Measurements from ENCODE around the gene CHAF1B. TPM values are rescaled to one million over a fixed set of nuclear protein-coding genes. Genes with fewer than 3 reads are reported as not detected.

The CHAF1B gene
- total RNA-seq, 1 donor from 2014 or later, result 2.5 TPM

GRCh38 chr21:36422279-36423098, 37.3 kb downstream of the CHAF1B start:
- intact Hi-C loops (cut with DNase I), result no loop called here
- DNase-seq (ENCODE audit: low spot score) (peak; percentile 57), ATAC-seq (peak; percentile 13)

DNA sequence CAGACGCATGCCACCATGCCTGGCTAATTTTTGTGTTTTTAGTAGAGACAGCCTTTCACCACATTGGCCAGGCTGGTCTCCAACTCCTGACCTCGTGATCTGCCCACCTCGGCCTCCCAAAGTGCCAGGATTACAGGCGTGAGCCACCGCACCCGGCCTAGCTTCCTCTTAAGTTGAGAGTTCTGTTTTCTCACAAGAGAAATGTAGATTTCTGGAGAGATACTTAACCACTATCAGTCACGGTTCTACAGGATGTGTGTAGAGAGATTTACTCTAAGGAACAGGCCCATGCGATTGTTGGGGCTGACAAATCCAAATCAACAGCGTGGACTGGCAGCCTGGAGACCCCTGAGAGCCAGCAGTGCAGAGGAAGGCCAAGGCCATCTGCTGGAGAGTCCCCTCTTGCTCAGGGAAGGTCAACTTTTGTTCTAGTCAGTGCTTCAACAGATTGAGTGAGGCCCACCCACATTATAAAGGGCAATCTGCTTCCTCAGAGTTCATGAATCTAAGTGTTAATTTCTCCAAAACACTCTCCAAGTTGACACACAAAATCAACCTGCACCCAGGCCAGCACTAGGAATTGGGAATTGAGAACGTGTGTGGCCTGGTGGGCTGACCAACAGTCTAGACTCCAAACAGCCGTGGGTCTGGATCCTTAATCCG, 38.7 kb downstream of the CHAF1B start:
- intact Hi-C loops (cut with DNase I), result no loop called here
- peak; percentile 27 for DNase-seq (ENCODE audit: low spot score)
- ATAC-seq, result no peak

DNA sequence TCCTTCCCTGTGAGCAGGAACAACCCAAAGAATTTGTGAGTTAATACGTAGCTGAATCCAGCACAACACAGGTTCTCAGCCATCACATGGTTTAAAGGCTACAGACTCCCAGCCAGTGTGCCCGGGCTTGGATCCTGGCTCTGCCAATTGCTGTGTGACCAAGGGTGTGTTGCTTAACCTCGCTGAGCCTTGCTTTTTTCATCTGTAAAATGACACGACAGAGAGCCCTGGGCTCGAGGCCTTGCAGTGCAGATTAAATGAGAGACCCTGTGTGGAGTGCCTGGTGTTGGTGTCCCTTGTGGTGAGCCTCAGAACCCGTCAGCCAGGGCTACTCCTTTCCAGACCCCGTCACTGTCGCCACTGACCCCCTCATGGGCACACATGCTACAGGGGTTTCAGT, 39.4 kb downstream of the CHAF1B start:
- ATAC-seq (no peak), DNase-seq (ENCODE audit: low spot score) (peak; percentile 31)
- intact Hi-C loops (cut with DNase I), result no loop called here

DNA sequence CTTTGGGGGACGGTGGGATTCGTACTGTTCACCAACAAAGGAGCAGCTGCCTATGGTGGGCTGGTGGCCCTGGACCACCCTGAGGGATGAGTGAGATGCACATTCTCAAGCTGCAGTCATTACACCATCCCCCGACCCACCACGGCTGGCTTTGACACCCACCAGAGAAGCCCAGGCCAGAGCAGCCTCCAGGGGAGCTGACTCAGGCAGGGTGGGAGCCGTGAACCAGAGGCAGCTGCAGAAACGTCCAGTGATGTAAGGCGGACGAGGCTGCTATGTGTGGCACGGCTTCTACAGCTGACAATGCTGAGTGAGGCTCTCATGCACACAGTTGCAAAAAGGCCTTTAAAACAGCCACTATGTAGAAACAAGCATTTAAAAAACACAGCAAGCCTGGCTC, 40.1 kb downstream of the CHAF1B start:
- intact Hi-C loops (cut with DNase I), result no loop called here
- no peak for ATAC-seq
- peak; percentile 38 for DNase-seq (ENCODE audit: low spot score)

DNA sequence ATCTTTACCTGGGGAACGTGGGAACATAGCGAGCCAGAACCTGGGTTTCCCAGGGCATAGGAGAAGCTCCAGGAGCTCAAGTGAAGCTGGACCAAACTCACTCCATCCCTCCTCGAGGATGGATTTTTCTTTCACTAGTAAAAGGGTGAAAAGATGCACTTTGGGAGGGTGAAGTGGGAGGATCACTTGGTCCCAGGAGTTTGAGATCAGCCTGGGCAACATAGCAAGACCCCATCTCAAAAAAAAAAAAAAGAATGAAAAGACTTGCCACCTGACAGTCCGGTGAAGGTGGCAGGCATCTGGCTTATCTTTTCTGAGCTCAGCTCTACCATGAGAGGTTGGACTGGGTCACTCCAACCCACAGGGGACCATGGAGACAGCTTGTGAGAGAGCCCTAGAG, 42.3 kb downstream of the CHAF1B start:
- no peak for ATAC-seq
- intact Hi-C loops (cut with DNase I), result no loop called here
- no peak for DNase-seq (ENCODE audit: low spot score)

GRCh38 chr21:36428761-36429432, 43.7 kb downstream of the CHAF1B start:
- intact Hi-C loops (cut with DNase I), result no loop called here
- no peak for ATAC-seq
- peak; percentile 49 for DNase-seq (ENCODE audit: low spot score)

DNA sequence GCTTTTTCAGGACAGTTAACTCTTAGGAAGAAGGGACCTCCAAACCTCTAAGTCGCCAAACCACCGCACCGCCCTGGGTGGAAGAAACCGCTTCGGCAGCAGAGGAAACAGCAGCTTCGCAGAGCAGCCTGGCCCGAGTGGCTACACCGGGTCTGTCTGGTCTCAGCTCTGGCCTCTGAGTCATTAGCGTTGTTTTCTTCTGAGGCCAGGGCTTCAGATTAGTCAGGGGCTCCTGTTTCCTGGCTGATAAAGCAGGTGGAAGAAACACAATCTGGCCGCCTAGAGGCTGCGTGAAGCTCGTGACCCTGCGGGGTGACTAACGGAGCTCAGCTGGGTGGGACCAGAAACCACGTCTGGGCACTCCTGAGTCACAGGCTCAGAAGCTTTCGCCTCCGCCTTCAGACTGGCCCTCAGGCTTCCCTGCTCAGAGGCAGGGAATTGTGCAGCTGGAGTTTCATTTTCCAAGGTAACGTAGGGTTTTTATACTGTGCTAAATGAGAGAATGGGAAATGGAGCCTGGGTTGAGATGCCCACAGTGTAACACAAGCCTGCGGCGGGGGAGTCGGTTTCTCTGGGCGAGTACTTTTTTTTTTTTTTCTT, 44.9 kb downstream of the CHAF1B start:
- DNase-seq (ENCODE audit: low spot score) (peak; percentile 71), ATAC-seq (peak; percentile 93)
- intact Hi-C loops (cut with DNase I), result no loop called here

- ATAC-seq (no peak), DNase-seq (ENCODE audit: low spot score) (peak; percentile 30)
- intact Hi-C loops (cut with DNase I), result no loop called here
Measured at GRCh38 chr21:36430841-36431240, 45.6 kb downstream of the CHAF1B start.

GRCh38 chr21:36431252-36431651, 46.1 kb downstream of the CHAF1B start:
- DNase-seq (ENCODE audit: low spot score) (no peak), ATAC-seq (no peak)
- intact Hi-C loops (cut with DNase I), result no loop called here

GRCh38 chr21:36433059-36433709, 48.0 kb downstream of the CHAF1B start:
- intact Hi-C loops (cut with DNase I), result no loop called here
- ATAC-seq (no peak), DNase-seq (ENCODE audit: low spot score) (no peak)

- intact Hi-C loops (cut with DNase I), result no loop called here
- ATAC-seq, result no peak
- DNase-seq (ENCODE audit: low spot score), result no peak
Measured at GRCh38 chr21:36434144-36434543, 49.0 kb downstream of the CHAF1B start.

DNA sequence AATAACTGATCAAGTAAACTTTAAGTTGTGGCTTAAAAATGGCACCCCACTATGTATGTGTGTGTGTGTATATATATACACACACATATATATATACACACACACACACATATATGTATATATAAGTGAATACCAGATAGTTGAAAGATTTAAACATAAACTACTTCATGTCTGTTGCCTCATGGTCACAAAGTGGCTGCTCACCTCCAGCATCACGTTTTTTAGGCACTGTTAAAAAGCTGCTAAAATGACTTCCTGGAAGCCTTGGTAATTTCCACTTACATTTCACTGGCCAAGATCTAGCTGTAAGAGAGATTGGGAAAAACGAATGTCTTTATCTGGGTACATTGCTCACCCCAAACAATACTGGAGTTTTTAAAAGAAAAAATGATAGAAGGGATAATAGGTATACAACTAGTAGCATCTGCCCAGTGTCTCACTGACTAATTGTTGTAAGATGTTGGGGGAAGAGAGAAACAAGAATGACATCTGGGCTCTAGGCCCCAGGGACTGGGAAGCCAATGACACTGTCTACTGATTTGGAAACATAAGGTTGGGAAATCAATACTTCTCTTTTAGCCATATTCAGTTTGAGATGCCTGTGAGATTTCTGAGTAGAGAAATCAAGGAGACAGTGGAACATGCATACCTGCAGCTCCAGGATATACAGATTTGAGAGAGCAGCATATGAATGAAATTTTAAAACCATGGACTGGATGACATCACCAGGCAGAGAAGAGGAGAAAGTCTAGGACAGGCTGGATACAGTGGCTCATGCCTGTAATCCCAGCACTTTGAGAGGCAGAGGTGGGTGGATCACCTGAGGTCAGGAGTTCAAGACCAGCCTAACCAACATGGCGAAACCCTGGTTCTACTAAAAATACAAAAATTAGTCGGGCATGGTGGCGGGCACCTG, 51.9 kb downstream of the CHAF1B start:
- DNase-seq (ENCODE audit: low spot score) (no peak), ATAC-seq (no peak)
- intact Hi-C loops (cut with DNase I), result no loop called here

GRCh38 chr21:36437745-36438128, 52.5 kb downstream of the CHAF1B start:
- DNase-seq (ENCODE audit: low spot score) (no peak), ATAC-seq (no peak)
- intact Hi-C loops (cut with DNase I), result no loop called here

GRCh38 chr21:36441715-36442114, 56.5 kb downstream of the CHAF1B start:
- ATAC-seq (no peak), DNase-seq (ENCODE audit: low spot score) (no peak)
- intact Hi-C loops (cut with DNase I), result no loop called here

DNA sequence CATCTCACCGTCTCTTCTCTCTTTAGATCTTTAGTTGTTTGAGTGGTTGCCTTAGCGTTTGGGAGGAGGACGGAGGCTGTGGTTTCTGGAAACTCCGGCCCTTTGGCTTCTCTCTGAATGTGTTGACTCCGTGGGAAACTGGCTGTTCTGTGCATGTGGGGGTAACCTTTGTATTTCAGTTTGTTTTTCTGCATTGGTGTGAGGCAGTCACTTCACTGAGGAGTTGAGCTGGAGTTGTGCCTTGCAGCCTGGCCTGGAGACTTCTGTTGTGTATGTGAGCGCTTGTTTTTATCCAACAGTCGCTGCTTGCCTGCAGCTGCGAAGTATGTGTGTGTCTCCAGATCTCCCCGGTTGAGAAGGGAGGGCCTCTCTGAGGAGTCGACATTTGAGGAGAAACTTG, 61.1 kb downstream of the CHAF1B start:
- DNase-seq (ENCODE audit: low spot score) (no peak), ATAC-seq (peak; percentile 28)
- intact Hi-C loops (cut with DNase I), result no loop called here

GRCh38 chr21:36450511-36450910, 65.3 kb downstream of the CHAF1B start:
- no peak for DNase-seq (ENCODE audit: low spot score)
- no peak for ATAC-seq
- intact Hi-C loops (cut with DNase I), result no loop called here

DNA sequence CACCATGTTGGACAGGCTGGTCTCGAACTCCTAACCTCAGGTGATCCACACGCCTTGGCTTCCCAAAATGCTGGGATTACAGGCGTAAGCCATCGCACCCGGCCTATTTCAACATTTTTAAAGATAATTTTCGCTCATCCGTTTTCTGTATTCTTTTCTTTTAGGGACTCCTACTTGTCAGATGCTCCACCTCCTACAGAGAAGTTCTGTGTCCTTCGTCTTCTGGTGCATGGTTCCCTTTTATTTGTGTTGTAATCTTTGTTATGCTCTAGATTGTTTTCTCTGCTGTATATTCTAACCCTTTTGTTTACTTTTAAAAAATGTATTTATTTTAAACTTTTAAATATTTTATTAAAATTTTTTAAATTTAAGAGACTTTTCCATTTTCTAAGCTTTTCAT, 66.3 kb downstream of the CHAF1B start:
- ATAC-seq (no peak), DNase-seq (ENCODE audit: low spot score) (no peak)
- intact Hi-C loops (cut with DNase I), result no loop called here

- intact Hi-C loops (cut with DNase I), result no loop called here
- DNase-seq (ENCODE audit: low spot score) (no peak), ATAC-seq (no peak)
Measured at GRCh38 chr21:36452281-36452825, 67.2 kb downstream of the CHAF1B start.
